K562 (cell line): ENCODE results near the gene C1QTNF12. TPM values are rescaled to one million over a fixed set of nuclear protein-coding genes. Genes with fewer than 3 reads are reported as not detected.

Experiments
- ATAC-seq: fragments of 200-7000 bp; cut with Tn5 transposase; 3 replicates; pipeline ENCODE4 v1.9.1; 2020; ENCODE audit warnings: moderate library complexity
- BruUV-seq: library from RNA; stranded (reverse); fragments of 400-500 nt; replicated peaks from 2 replicates; lab custom pipeline; 2021; lab: Mats Ljungman, UMichigan
- CTCF ChIA-PET: fragments of 300-600 bp; formaldehyde crosslinking; extraction: SDS; loops from one replicate; lab custom pipeline; 2021; ENCODE audit warnings: low intra/inter-chr PET ratio; lab: Yijun Ruan, JAX
- POLR2A ChIA-PET: fragments of 300-600, 350-650 bp; sonication (Branson Sonifier 250); formaldehyde crosslinking; extraction: SDS; loops from one replicate; lab custom pipeline; 2021; ENCODE audit warnings: antibody characterized with exemption, inconsistent platforms; lab: Yijun Ruan, JAX
- DNase-seq, 4 experiments: peaks; one replicate each; pipeline versions ENCODE4 v3.0.0 to v3.0.0-alpha.2; 2011 to 2018; ENCODE audit warnings: low spot score in 3 of 4, mixed read lengths in 3 of 4; ENCODE audit errors: extremely low read depth in 1 of 4
- FAIRE-seq: peaks from 2 replicates; lab custom pipeline; 2011; peaks lifted over from hg19 to GRCh38; lab: Jason Lieb, UNC
- H2AFZ ChIP-seq: 2 replicates; pipeline ENCODE4 v1.6.0; 2011; ENCODE audit warnings: low read depth, low read length, control low read depth, inconsistent platforms
- H3K27ac ChIP-seq: fragments of 200-600 bp; 3 replicates; pipeline ENCODE4 v1.8.0; 2011; ENCODE audit warnings: low read depth, mild to moderate bottlenecking, control low read depth, inconsistent platforms, low read length, moderate library complexity, mixed read lengths; ENCODE audit errors: extremely low read depth
- H3K27me3 ChIP-seq, 2 experiments: fragments of 300-600 bp in 1 of 2; 2 replicates in 1 of 2; 3 replicates in 1 of 2; pipeline versions ENCODE4 v1.6.0 to v1.8.0; 2011; ENCODE audit warnings: inconsistent platforms in 2 of 2, low read length in 2 of 2, mild to moderate bottlenecking in 1 of 2, mixed read lengths in 1 of 2, moderate library complexity in 1 of 2; ENCODE audit not compliant: control insufficient read depth in 2 of 2, insufficient read depth in 2 of 2
- H3K36me3 ChIP-seq: fragments of 300-600 bp; 3 replicates; pipeline ENCODE4 v1.8.0; 2011; ENCODE audit warnings: mild to moderate bottlenecking, low read length, inconsistent platforms; ENCODE audit not compliant: control insufficient read depth, insufficient read depth
- H3K4me1 ChIP-seq, 2 experiments: fragments of 200-600 bp in 1 of 2; replicated peaks in 1 of 2; 2 replicates in 1 of 2; 3 replicates in 1 of 2; pipeline versions ENCODE4 v1.5.1 to v1.8.0; 2011; ENCODE audit warnings: inconsistent platforms in 2 of 2, low read length in 2 of 2, mild to moderate bottlenecking in 1 of 2, mixed read lengths in 1 of 2, moderate library complexity in 1 of 2; ENCODE audit not compliant: control insufficient read depth in 2 of 2, insufficient read depth in 2 of 2
- H3K4me2 ChIP-seq: 2 replicates; pipeline ENCODE4 v1.6.1; 2011; ENCODE audit warnings: low read length, control low read depth, inconsistent platforms, mixed read lengths; ENCODE audit not compliant: insufficient read depth
- H3K4me3 ChIP-seq: fragments of 200-600 bp; sonication (generic), shearing (Covaris generic); 2 replicates; pipeline ENCODE4 v1.5.1; 2016; ENCODE audit warnings: control low read depth, inconsistent platforms
- H3K79me2 ChIP-seq: fragments of 200-600 bp; 3 replicates; pipeline ENCODE4 v1.8.0; 2011; ENCODE audit warnings: low read length, inconsistent platforms; ENCODE audit not compliant: control insufficient read depth, insufficient read depth
- H3K9ac ChIP-seq, 2 experiments: 2 replicates each; pipeline versions ENCODE4 v1.6.0 to v1.6.1; 2011; ENCODE audit warnings: low read depth in 2 of 2, low read length in 2 of 2, control low read depth in 1 of 2, inconsistent platforms in 1 of 2, mild to moderate bottlenecking in 1 of 2, mixed read lengths in 1 of 2; ENCODE audit not compliant: insufficient read depth in 1 of 2
- H3K9me1 ChIP-seq: one replicate; pipeline ENCODE4 v1.6.0; 2011; ENCODE audit warnings: inconsistent platforms, mild to moderate bottlenecking, low read length, moderate library complexity; ENCODE audit not compliant: control insufficient read depth, insufficient read depth
- H3K9me3 ChIP-seq: replicated peaks from 2 replicates; pipeline ENCODE4 v1.5.1; 2011; ENCODE audit warnings: low read depth, low read length, inconsistent platforms; ENCODE audit not compliant: control insufficient read depth, insufficient read depth
- H4K20me1 ChIP-seq: replicated peaks from 2 replicates; pipeline ENCODE4 v1.6.1; 2011; ENCODE audit warnings: low read length, inconsistent platforms, mixed read lengths; ENCODE audit not compliant: control insufficient read depth, insufficient read depth
- CBX8 ChIP-seq: fragments of 200-600 bp; sonication (generic); IDR thresholded peaks from 2 replicates; pipeline ENCODE4 v1.6.1; 2012; ENCODE audit warnings: borderline replicate concordance, mixed run types, low read depth, mild to moderate bottlenecking, moderate library complexity, mixed read lengths, low read length, control low read depth, inconsistent platforms; ENCODE audit not compliant: poor library complexity, severe bottlenecking; ENCODE audit errors: extremely low read depth
- CXXC5 ChIP-seq: fragments of 250-450 bp; sonication (Bioruptor Pico); IDR thresholded peaks from 2 replicates; pipeline ENCODE4 v1.8.0; 2022; ENCODE audit warnings: inconsistent platforms, mild to moderate bottlenecking, moderate library complexity
- HMGXB4 ChIP-seq: sonication (generic); formaldehyde crosslinking; IDR thresholded peaks from 2 replicates; pipeline ENCODE4 v1.8.1; 2023; ENCODE audit warnings: mild to moderate bottlenecking, missing genetic modification reagents
- KLF13 ChIP-seq: fragments of 450-650 bp; IDR thresholded peaks from 2 replicates; pipeline ENCODE4 v1.6.1; 2016; ENCODE audit warnings: missing genetic modification characterization, low read depth, mild to moderate bottlenecking, missing compliant biosample characterization, moderate library complexity, borderline replicate concordance
- MEIS2 ChIP-seq: fragments of 450-650 bp; IDR thresholded peaks from 2 replicates; pipeline ENCODE4 v1.6.1; 2014; ENCODE audit warnings: mild to moderate bottlenecking; ENCODE audit not compliant: partially characterized antibody
- NCOA1 ChIP-seq: fragments of 450-650 bp; IDR thresholded peaks from 2 replicates; pipeline ENCODE4 v1.6.1; 2016; ENCODE audit warnings: low read depth
- PBX2 ChIP-seq, 2 experiments: IDR thresholded peaks in 1 of 2; conservative IDR thresholded peaks in 1 of 2; 2 replicates each; pipeline ENCODE4 v1.6.1; 2016; ENCODE audit warnings: low read depth in 2 of 2, mild to moderate bottlenecking in 1 of 2, missing compliant biosample characterization in 1 of 2, missing genetic modification characterization in 1 of 2, moderate library complexity in 1 of 2
- PKNOX1 ChIP-seq: fragments of 450-650 bp; IDR thresholded peaks from 2 replicates; pipeline ENCODE4 v1.6.1; 2016
- POLR2A ChIP-seq: fragments of 450-650 bp; conservative IDR thresholded peaks from 2 replicates; pipeline ENCODE4 v1.6.1; 2016
- POLR2G ChIP-seq: fragments of 200-400 bp; formaldehyde crosslinking; IDR thresholded peaks from 2 replicates; pipeline ENCODE4 v1.6.1; 2017; ENCODE audit warnings: low read depth, mild to moderate bottlenecking, antibody characterized with exemption, low read length, moderate library complexity
- RBM34 ChIP-seq: fragments of 200-400 bp; formaldehyde crosslinking; IDR thresholded peaks from 2 replicates; pipeline ENCODE4 v1.6.1; 2018; ENCODE audit warnings: low read length, borderline replicate concordance; ENCODE audit not compliant: insufficient read depth
- SMARCE1 ChIP-seq: fragments of 450-650 bp; IDR thresholded peaks from 2 replicates; pipeline ENCODE4 v1.7.1; 2016; ENCODE audit warnings: mild to moderate bottlenecking
- XRCC3 ChIP-seq: fragments of 450-650 bp; IDR thresholded peaks from 2 replicates; pipeline ENCODE4 v1.6.1; 2017; ENCODE audit warnings: mild to moderate bottlenecking, moderate library complexity
- ZNF143 ChIP-seq: sonication (generic); formaldehyde crosslinking; IDR thresholded peaks from 2 replicates; pipeline ENCODE4 v1.9.0; 2022; ENCODE audit warnings: mild to moderate bottlenecking, missing genetic modification reagents
- WGBS: fragments of 100-300 bp; shearing (Covaris generic); methylation state at CpG from one replicate; pipeline ENCODE4 v1.1.6; 2016; ENCODE audit warnings: low coverage, mixed read lengths; ENCODE audit not compliant: insufficient coverage; ENCODE audit errors: missing lambda C conversion rate; 5-methylcytosine and 5-hydroxymethylcytosine counted together
- in situ Hi-C: fragments of 300-500 bp; cut with MboI; formaldehyde crosslinking; loops from 4 replicates; pipeline ENCODE4 v1.15.0; 2018; ENCODE audit warnings: inconsistent platforms, mixed read lengths
- intact Hi-C: fragments of 100-400 bp; cut with micrococcal nuclease; formaldehyde crosslinking; loops from 2 replicates; pipeline ENCODE4 v1.14.2; 2022
- polyA plus RNA-seq, 8 experiments: library from polyadenylated mRNA; depleted of rRNA in 4 of 8; stranded (reverse) in 5 of 8; unstranded in 3 of 8; fragments of >200 nt; fragmentation: Nextera tagmentation in 2 of 8; fragmentation: Illumina TruSeq in 1 of 8; extraction: Ambion mirVana in 2 of 8; extraction: Trizol in 1 of 8; gene quantifications; 2 replicates each; pipeline versions ENCODE4 v1.2.1 to v1.2.3, GENCODE V29; 2011 to 2014; ENCODE audit warnings: inconsistent platforms in 1 of 8, missing spikeins in 1 of 8
- total RNA-seq, 7 experiments: library from RNA; depleted of rRNA in 6 of 7; stranded (reverse); fragments of >200 nt in 6 of 7; fragmentation: Illumina TruSeq in 2 of 7; extraction: Trizol in 2 of 7; gene quantifications; 2 replicates each; pipeline versions ENCODE4 v1.2.1 to v1.2.3, GENCODE V29; 2011 to 2021; ENCODE audit warnings: low replicate concordance in 1 of 7

The C1QTNF12 gene
- total and polyA plus RNA-seq, 9 of the 15 experiments (the other 6 are each of a cell fraction or from before 2014, with no cell fraction given): 0.11 to 4.3 (median 0.93) TPM; not detected in 3

- TF ChIP-seq PBX2 (CRISPR knock-in tag; IDR thresholded peaks at IDR 0.05; ENCODE audit: low read depth) (no peak), PBX2 (tag; conservative IDR thresholded peaks at IDR 0.05; ENCODE audit: low read depth) (no peak), ZNF143 (CRISPR knock-in tag) (no peak), SMARCE1 (no peak)
Observed at GRCh38 chr1:1240348-1240732, 6.2 kb downstream of the C1QTNF12 start (continued).

GRCh38 chr1:1239614-1240347, 6.7 kb downstream of the C1QTNF12 start:
- WGBS: 34% methylated on average over 26 of the region's 30 CpGs
- CTCF ChIA-PET: no interaction called here
- no peak for TF ChIP-seq XRCC3
- TF ChIP-seq NCOA1: no peak
- no peak for TF ChIP-seq RBM34
- no peak for TF ChIP-seq HMGXB4
- TF ChIP-seq POLR2G: 0 out of 2 replicates have a peak, but pooled peaks have one; percentile 4
- no peak for TF ChIP-seq KLF13 (tag)
- TF ChIP-seq CBX8: no peak
- TF ChIP-seq PKNOX1: no peak
- TF ChIP-seq CXXC5 (CRISPR knock-in tag): 0 out of 2 replicates have a peak, but pooled peaks have one; percentile 30
- TF ChIP-seq POLR2A: no peak
- no peak for TF ChIP-seq MEIS2

More at GRCh38 chr1:1239614-1240347, 6.7 kb downstream of the C1QTNF12 start:
- H2AFZ ChIP-seq: no peak overlapping the region
- FAIRE-seq (no peak), DNase-seq (peak; percentile 56 to 64 (median 60)), ATAC-seq (peak; percentile 27)
- no peaks in the 10 kb centered on the region for H3K9me3 ChIP-seq
- H3K79me2 ChIP-seq: peaks cover 3% of the 10 kb centered on the region; the same call in 2 of the 3 replicates
- no peaks in the 10 kb centered on the region for H3K36me3 ChIP-seq
- peak overlapping the region in 1 of 2 experiments; percentile 85; a peak in 2 of 4 replicates for H3K9ac ChIP-seq
- no peak overlapping the region for H3K4me2 ChIP-seq
- peaks cover 0 to 94% of the 10 kb centered on the region in 2 experiments; a peak in 3 of 5 replicates for H3K4me1 ChIP-seq
- H4K20me1 ChIP-seq: no peaks in the 10 kb centered on the region
- intact Hi-C loops (no loop called here), in situ Hi-C loops (no loop called here)
- no peaks in the 10 kb centered on the region for H3K9me1 ChIP-seq
- no peak overlapping the region for H3K27ac ChIP-seq
- POLR2A ChIA-PET: interaction anchor here (0.6 to 1.2 kb wide), 3 partner anchors 9 to 108 kb away, joined by 3 to 6 read pairs (median 3); no protein-coding TSS in a partner anchor
- no TSS peak for BruUV-seq
- no peaks in the 10 kb centered on the region for H3K27me3 ChIP-seq
- H3K4me3 ChIP-seq: no peak overlapping the region
